ENCODE results near the gene BUB3. TPM values are rescaled to one million over a fixed set of nuclear protein-coding genes. Genes with fewer than 3 reads are reported as not detected.

BUB3 gene
- total and polyA plus RNA-seq, 2 donors (not counting 1 experiment from before 2014, with no cell fraction given), result 121 to 195 TPM

DNA sequence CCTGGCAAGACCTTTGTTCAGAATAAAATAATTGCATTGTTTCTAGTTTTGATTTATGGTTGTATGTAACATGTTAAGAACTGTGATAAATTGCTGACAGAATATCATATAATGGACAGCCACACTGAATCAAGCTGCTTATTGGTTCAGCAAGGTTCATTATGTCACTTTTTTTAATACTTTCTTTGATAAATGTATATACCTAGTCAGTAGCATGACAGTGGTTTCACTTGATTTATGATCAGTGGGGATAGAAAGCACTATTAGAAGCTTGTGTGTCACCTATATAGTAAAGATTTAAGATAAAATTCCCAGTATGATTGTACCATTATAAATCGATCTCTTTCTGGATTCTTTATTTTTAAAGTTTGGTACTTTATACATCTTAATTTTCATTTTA, 4.5 kb downstream of the BUB3 start:
- DNase-seq (ENCODE audit: low read depth in 2 of 2), result no peak
- TF ChIP-seq EZH2 (IDR thresholded peaks at IDR 0.05; ENCODE audit: low read length, missing control alignments), result no peak
- TF ChIP-seq, protein P1, sequence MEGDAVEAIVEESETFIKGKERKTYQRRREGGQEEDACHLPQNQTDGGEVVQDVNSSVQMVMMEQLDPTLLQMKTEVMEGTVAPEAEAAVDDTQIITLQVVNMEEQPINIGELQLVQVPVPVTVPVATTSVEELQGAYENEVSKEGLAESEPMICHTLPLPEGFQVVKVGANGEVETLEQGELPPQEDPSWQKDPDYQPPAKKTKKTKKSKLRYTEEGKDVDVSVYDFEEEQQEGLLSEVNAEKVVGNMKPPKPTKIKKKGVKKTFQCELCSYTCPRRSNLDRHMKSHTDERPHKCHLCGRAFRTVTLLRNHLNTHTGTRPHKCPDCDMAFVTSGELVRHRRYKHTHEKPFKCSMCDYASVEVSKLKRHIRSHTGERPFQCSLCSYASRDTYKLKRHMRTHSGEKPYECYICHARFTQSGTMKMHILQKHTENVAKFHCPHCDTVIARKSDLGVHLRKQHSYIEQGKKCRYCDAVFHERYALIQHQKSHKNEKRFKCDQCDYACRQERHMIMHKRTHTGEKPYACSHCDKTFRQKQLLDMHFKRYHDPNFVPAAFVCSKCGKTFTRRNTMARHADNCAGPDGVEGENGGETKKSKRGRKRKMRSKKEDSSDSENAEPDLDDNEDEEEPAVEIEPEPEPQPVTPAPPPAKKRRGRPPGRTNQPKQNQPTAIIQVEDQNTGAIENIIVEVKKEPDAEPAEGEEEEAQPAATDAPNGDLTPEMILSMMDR (conservative IDR thresholded peaks at IDR 0.05 in 1 of 2, IDR thresholded peaks at IDR 0.05 in 1 of 2; ENCODE audit: low read depth in 1 of 2, low read length in 2 of 2), result no peak
- Histone ChIP-seq H3K4me1 (ENCODE audit: control insufficient read depth, extremely low read depth, insufficient read depth, low read length) (peaks cover 4% of the 10 kb centered on the region), H3K79me2 (ENCODE audit: control insufficient read depth, insufficient read depth, low read length) (peaks cover 88% of the 10 kb centered on the region), H3K27me3 (ENCODE audit: control insufficient read depth, insufficient read depth, low read length) (no peaks in the 10 kb centered on the region), H3K4me3 (replicated peaks in 1 of 4; ENCODE audit: control extremely low read depth in 1 of 4, insufficient read depth in 1 of 4, low read depth in 3 of 4, low read length in 4 of 4) (no peak overlapping the region), H4K20me1 (ENCODE audit: control insufficient read depth, extremely low read depth, insufficient read depth, low read length) (peaks cover 2% of the 10 kb centered on the region), H3K27ac (ENCODE audit: insufficient read depth, low read length) (no peak overlapping the region), H3K36me3 (ENCODE audit: control insufficient read depth, insufficient read depth, low read length) (peaks cover 10% of the 10 kb centered on the region), H3K4me2 (ENCODE audit: extremely low read depth, insufficient read depth, low read length) (peak overlapping the region; percentile 45), H3K9ac (ENCODE audit: insufficient read depth, low read length) (no peak overlapping the region), H3K9me3 (ENCODE audit: control insufficient read depth, insufficient read depth, low read depth, low read length) (no peaks in the 10 kb centered on the region), H2AFZ (ENCODE audit: low read length) (no peak overlapping the region)

GRCh38 chr10:123160311-123160980, 6.2 kb downstream of the BUB3 start:
- no peak for DNase-seq (ENCODE audit: low read depth in 2 of 2)
- no peak overlapping the region for H3K4me3 ChIP-seq (replicated peaks in 1 of 4; ENCODE audit: control extremely low read depth in 1 of 4, insufficient read depth in 1 of 4, low read depth in 3 of 4, low read length in 4 of 4)
- H3K27ac ChIP-seq (ENCODE audit: insufficient read depth, low read length), result no peak overlapping the region
- TF ChIP-seq EZH2 (IDR thresholded peaks at IDR 0.05; ENCODE audit: low read length, missing control alignments), result no peak
- TF ChIP-seq, protein P1 (conservative IDR thresholded peaks at IDR 0.05 in 1 of 2, IDR thresholded peaks at IDR 0.05 in 1 of 2; ENCODE audit: low read depth in 1 of 2, low read length in 2 of 2), result no peak
- no peak overlapping the region for H3K9ac ChIP-seq (ENCODE audit: insufficient read depth, low read length)
- no peak overlapping the region for H2AFZ ChIP-seq (ENCODE audit: low read length)
- peaks cover 10% of the 10 kb centered on the region for H3K36me3 ChIP-seq (ENCODE audit: control insufficient read depth, insufficient read depth, low read length)
- H3K27me3 ChIP-seq (ENCODE audit: control insufficient read depth, insufficient read depth, low read length), result no peaks in the 10 kb centered on the region
- H4K20me1 ChIP-seq (ENCODE audit: control insufficient read depth, extremely low read depth, insufficient read depth, low read length), result peaks cover 2% of the 10 kb centered on the region
- peaks cover 4% of the 10 kb centered on the region for H3K4me1 ChIP-seq (ENCODE audit: control insufficient read depth, extremely low read depth, insufficient read depth, low read length)
- no peak overlapping the region for H3K4me2 ChIP-seq (ENCODE audit: extremely low read depth, insufficient read depth, low read length)
- no peaks in the 10 kb centered on the region for H3K9me3 ChIP-seq (ENCODE audit: control insufficient read depth, insufficient read depth, low read depth, low read length)
- H3K79me2 ChIP-seq (ENCODE audit: control insufficient read depth, insufficient read depth, low read length), result peaks cover 83% of the 10 kb centered on the region

GRCh38 chr10:123164319-123164718, 10.1 kb downstream of the BUB3 start:
- Histone ChIP-seq H3K9me3 (ENCODE audit: control insufficient read depth, insufficient read depth, low read depth, low read length) (no peaks in the 10 kb centered on the region), H3K79me2 (ENCODE audit: control insufficient read depth, insufficient read depth, low read length) (peaks cover 55% of the 10 kb centered on the region), H3K4me2 (ENCODE audit: extremely low read depth, insufficient read depth, low read length) (no peak overlapping the region), H3K27me3 (ENCODE audit: control insufficient read depth, insufficient read depth, low read length) (no peaks in the 10 kb centered on the region), H3K9ac (ENCODE audit: insufficient read depth, low read length) (no peak overlapping the region), H3K4me3 (replicated peaks in 1 of 4; ENCODE audit: control extremely low read depth in 1 of 4, insufficient read depth in 1 of 4, low read depth in 3 of 4, low read length in 4 of 4) (no peak overlapping the region), H3K4me1 (ENCODE audit: control insufficient read depth, extremely low read depth, insufficient read depth, low read length) (no peaks in the 10 kb centered on the region), H3K36me3 (ENCODE audit: control insufficient read depth, insufficient read depth, low read length) (peaks cover 8% of the 10 kb centered on the region), H3K27ac (ENCODE audit: insufficient read depth, low read length) (no peak overlapping the region), H4K20me1 (ENCODE audit: control insufficient read depth, extremely low read depth, insufficient read depth, low read length) (no peaks in the 10 kb centered on the region), H2AFZ (ENCODE audit: low read length) (no peak overlapping the region)
- TF ChIP-seq, protein P1 (conservative IDR thresholded peaks at IDR 0.05 in 1 of 2, IDR thresholded peaks at IDR 0.05 in 1 of 2; ENCODE audit: low read depth in 1 of 2, low read length in 2 of 2), result no peak
- TF ChIP-seq EZH2 (IDR thresholded peaks at IDR 0.05; ENCODE audit: low read length, missing control alignments), result no peak
- no peak for DNase-seq (ENCODE audit: low read depth in 2 of 2)
